AG20443 (cell line): ENCODE data around the gene CAMK4.

Experiments used
- DNase-seq: peaks from one replicate; pipeline ENCODE4 v3.0.0; 2012; ENCODE audit warnings: low spot score, mixed read lengths

Gene CAMK4

DNA sequence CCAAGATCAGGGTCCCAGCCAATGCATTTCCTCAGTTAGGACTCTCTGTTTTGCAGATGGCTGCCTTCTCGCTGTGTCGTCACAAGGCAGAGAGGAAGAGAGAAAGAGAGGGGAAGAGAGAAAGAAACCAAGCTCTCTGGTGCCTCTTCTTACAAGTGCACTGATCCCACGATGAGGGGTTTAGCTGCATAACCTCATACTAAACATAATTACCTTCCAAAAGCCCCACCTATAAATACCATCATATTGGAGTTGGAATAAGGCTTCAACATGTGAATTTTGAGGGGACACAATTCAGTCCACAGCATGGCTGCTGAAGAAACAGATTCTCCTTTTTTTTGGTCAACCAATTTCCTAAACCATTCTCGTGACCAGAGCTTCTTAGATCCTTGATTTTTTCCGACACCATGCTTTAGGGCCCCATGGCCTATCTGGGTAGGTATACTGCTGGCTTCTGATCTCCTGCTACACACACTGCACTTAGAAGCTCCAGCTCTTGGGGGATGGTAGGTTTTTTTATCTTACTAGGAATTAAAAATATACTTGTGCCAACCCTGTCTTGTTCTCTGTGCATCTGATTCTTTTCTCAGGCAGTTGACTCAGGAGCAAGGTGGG lies 5.1 kb downstream of the CAMK4 start:
- DNase-seq: no peak

- DNase-seq: no peak
Observed at GRCh38 chr5:111229871-111230810, 6.0 kb downstream of the CAMK4 start.

- DNase-seq: no peak
Observed at GRCh38 chr5:111231119-111231518, 6.9 kb downstream of the CAMK4 start.

GRCh38 chr5:111232311-111233051 lies 8.3 kb downstream of the CAMK4 start:
- no peak for DNase-seq

DNA sequence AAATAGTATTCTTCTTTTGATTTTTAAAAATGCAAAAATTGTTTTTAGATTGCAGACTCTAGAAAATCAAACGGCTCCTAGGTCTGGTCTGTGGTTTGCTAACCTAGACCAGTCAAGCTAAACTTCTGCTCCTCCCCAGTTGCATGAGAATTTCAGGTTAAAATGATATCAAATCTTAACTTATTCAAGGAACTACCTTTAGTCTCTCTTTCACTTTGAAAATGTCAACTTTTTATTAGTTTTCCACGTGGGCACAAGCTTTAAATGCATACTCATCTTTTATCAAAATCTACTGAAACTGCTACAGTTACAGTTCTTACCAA lies 8.8 kb downstream of the CAMK4 start:
- DNase-seq: no peak

DNA sequence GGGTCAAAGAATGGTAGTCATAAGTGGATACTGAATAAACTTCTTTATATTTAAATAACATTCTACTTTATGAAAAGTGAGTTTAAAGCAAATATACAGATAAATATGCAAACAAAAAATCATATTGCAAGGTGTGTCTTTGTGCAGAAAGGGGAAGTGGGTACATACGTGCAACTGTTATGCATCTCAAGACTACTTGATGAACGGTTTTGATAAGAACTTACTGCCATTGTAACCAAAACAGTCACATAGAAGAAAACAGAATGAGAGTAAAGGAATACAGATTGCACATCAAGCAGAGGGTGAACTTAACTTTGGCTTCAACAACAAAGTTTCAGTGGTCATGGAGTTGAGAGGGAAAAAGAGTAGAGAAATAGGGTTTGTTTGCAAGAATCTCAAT lies 9.9 kb downstream of the CAMK4 start:
- DNase-seq: no peak

DNA sequence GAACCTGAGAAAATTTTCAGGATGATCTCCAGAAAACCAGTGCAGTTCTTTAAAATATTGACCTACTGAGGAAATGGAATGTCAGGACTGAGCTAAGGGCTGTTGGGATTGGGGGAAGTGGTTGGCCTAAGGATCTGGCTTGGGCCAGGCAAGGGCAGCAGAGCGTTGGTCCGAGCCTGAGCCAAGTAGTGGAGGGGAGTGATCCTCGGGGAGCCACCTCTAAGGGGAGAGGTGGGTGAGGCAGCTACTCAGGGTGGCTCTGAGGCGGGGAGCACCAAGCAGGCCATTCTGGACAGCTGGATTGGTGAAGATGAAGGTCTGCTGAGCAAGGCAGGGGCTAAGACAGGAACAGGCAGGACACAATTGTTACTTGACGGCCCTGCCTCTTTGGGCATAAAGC lies 11.5 kb downstream of the CAMK4 start:
- no peak for DNase-seq

- no peak for DNase-seq
Observed at GRCh38 chr5:111236348-111236747, 12.2 kb downstream of the CAMK4 start.

DNA sequence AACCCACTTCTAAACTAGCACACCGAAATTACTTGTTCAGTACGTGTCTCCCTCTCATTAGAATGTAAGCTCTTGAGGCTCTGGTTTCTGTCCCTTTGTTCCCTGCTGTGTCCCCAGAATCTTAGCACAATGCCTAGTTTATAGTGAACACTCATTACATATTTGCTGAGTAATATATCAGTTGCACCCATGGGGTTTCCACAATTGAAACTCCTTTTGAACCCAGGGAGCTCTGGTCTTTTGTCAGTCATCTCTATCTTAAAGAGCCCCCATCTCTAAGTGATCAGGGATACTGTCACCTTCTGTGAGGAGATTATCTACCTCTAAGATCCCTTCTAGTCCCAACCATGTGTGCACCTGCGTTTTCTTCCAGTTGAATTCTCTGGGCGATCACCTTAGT lies 12.8 kb downstream of the CAMK4 start:
- no peak for DNase-seq

DNA sequence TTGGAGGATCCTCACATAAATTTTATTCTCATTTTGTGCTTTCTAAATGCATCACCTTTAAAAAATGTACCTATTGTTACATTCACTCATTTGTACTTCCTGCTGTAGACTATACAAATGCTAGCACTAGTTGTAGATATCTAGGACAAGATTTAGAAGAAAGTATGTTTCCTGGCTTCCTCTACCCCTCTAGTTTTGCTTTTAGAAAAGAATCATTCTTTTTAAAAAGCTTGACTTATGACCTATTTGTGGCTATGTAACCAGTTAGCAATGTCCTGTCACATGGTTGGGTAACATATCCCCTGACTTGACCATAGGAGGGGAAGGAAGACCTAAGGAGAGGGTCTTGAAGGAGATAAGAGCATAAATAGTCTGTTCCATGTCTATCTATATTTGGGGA lies 13.3 kb downstream of the CAMK4 start:
- no peak for DNase-seq

DNA sequence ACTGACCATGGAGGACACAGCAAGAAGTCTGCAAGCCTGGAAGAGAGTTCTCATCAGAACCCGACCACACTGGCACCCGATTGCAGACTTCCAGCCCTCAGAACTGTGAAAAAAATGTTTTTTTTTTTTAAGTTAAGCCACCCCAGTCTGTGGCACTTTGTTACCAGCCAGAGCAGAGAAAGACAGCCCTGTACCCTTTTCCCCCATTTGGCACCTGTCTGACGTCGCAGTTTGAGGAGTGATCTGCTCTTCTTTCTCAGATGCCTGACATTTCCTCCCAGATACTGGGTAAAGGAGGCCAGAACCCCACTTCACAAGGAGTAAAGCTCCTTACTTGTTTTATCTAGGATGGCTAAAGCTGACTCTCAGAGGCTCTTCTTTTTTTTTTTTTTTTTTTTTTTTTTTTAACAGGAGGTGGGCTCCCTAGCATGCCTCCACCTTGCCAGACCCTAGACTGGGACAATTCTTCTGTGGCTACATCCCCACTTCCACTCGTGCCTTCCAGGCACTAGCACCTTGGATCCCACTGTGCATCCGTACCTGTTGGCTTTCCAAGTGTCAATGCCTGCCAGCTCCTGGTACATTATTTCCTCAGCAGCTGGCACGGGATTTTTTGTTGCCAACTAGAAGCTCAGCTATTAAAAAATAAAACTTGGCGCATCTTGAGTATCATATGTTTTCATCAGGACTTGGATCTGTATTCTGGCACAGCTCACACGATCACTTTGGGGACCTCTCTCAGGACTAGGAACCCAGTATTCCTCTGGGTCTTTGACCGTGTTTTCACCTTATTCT lies 14.4 kb downstream of the CAMK4 start:
- DNase-seq: no peak

DNA sequence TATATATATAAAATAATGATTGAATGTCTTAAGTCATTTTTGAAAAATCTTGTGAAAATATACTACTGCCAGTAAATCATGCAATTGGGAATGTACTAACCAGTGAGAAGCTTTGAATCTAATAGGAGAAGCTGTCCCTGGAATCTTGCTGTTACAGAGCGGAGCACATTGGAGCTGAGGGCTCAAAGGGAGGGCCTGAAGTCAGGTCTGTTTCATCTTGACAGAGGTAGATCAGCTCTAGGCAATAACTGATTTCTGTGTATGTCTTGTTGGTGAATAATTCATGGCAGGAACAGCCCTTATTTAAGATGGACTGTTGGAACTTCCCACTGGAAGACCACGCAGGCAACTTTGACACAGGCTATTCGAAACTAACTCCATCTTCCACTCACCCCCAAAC lies 17.5 kb downstream of the CAMK4 start:
- DNase-seq: no peak

DNA sequence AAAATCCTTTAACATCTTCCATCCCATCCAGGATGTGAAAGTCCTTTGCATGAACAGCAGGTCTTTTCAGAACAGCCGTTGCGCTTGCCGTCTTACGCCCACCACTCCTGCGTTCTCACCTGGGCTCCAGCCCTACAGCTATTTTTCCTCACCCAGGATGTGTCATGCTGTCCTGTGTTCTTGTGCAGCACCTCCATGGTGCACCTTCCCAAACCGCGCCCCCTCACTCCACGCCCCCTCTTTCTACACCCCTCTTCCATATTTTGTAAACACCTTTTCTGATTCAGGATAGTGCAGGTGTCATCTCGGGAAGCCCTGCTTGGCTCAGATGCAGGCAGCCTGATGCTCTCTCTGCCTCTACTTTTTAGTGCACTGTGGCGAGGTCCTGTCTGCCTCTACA lies 18.4 kb downstream of the CAMK4 start:
- DNase-seq: no peak

GRCh38 chr5:111243318-111243717 lies 19.1 kb downstream of the CAMK4 start:
- no peak for DNase-seq

DNA sequence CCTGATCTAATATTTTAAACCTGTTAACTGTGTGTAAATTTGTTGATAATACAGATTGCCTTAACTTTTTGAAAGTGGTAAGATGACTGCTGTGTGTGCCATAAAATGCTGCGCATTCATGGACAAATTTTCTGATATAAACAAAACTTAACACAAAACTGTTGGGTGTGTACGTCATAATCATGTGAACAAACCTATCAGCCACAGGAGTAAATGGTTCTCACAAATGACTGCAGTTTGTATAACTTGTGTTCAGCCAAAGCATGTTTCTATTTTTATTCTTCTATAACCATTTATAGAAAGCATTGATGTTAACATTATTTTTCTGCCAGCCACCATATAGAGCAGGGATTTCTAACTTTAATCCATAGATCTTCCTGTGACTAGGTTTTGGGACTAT lies 21.5 kb downstream of the CAMK4 start:
- DNase-seq: no peak

DNA sequence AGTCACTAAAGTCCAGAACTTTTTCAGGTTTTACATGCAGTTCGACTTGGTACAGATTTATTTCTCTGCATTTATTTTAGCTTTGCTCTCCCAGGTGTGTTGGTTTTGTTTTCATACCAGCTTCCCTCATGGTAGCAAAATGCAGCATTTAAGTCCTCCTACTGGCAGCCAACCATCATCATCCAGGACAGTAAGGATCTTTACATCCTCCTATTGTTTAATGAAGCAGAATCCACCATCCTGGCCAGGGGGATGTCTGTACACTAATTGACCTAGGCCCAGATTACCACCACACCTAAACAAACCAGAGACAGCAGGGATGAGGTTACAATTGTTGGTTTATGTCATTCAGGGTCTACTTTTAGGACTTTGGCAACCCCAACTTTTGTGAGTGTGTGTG lies 22.3 kb downstream of the CAMK4 start:
- DNase-seq: no peak

DNA sequence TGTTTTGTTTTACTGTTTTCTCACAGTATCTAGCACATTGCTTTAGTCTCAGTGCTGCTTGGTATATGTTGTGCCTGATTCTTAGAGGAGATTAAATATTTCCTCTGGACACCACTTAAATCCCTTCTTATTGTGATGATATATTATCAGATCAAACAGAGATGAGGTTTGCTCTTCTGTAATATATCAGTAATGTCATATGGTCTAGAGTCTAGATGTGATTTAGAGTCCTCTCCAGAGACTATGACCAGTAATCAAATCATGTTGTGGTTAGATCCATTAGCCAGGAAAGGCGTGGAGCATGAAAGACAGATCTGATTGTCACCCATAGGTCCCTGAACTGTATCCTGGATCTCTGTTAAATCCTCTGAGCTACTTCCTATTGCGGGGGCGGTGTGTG lies 24.4 kb downstream of the CAMK4 start:
- DNase-seq: no peak

DNA sequence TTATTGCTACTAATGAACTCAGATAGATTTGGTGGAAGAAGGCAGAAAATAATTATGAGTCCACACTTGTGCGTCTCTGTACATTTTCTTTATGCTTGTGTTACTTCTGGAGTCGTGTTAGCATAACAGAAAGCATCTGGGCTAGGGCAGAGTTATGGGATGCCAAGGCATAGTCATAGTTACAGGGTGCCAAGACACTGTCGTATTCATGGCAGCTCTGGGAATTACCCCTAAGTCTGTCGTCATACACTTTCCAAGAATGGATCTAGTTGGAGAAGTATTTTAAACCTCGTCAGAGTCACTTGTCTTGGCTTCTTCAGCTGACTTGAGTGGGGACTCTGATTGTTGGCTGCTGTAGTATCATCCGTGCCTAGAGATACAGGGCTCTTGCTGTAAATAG lies 27.7 kb downstream of the CAMK4 start:
- no peak for DNase-seq

DNA sequence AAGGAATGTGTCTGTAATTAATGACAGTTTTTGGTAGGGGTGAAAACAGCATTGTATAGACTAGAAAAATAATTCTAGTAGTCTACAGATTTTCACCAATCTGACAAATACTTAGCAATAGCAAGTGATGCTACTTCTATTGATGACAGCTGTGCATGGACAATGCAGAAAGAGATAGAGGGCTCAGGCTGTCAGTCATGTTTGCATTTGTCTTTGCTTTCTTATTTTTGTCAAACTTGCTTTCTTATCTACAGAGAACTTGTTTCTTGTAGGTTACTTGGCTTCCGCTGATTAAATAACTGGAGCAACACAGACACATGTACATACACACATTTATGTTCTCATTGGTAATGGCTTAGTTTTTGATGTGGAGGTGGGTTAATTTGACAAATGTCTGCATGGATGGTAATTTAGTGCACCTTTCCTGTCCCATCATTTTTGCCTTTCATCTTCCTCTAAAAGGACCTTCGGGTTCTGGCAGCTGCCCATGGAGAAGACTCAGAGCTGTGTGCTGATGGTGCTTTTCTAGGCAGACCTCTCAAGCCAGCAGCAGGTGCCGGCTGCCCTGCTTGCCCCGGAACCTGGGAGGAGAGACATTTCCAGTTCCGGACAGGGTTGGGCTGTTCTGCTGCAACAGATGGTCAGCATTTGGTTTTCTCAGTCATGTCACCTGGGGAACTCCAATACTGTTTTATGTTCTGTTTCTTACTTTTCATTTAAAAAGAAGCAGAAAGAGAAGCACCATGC lies 28.8 kb downstream of the CAMK4 start:
- DNase-seq: no peak

- DNase-seq: no peak
Observed at GRCh38 chr5:111254613-111255012, 30.4 kb downstream of the CAMK4 start.

DNA sequence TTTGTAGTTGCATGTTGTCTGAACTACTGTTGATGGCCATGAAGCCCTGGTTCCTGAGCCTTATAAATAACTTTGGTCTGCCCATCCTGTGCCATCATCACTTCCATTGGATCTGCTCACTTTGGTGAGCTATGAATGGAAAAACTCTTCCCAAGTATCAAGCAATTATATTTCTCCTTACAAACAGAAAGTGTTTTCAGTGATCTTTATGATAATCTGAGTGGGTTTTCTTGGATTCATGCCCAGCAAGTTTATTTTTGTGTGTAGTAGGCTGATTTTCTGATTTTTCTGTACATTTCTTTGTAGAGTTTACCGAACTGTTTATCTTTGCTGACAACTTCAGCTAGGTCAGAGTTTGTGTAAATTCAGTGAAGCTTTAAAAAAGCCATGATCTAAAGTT lies 31.0 kb downstream of the CAMK4 start:
- no peak for DNase-seq

- no peak for DNase-seq
Observed at GRCh38 chr5:111256128-111256527, 31.9 kb downstream of the CAMK4 start.
